HepG2 (cell line): ENCODE measurements around the gene OGG1.

ENCODE experiments used
- ZNF24 ChIP-seq: fragments of 450-650 bp; IDR thresholded peaks from 2 replicates; pipeline ENCODE4 v1.6.1; 2017; ENCODE audit warnings: antibody characterized with exemption, mild to moderate bottlenecking
- TF ChIP-seq, protein P1 (sequence below): sonication (generic); formaldehyde crosslinking; IDR thresholded peaks from 2 replicates; pipeline ENCODE4 v1.5.0; 2020; ENCODE audit warnings: mild to moderate bottlenecking, missing genetic modification reagents

DNA sequence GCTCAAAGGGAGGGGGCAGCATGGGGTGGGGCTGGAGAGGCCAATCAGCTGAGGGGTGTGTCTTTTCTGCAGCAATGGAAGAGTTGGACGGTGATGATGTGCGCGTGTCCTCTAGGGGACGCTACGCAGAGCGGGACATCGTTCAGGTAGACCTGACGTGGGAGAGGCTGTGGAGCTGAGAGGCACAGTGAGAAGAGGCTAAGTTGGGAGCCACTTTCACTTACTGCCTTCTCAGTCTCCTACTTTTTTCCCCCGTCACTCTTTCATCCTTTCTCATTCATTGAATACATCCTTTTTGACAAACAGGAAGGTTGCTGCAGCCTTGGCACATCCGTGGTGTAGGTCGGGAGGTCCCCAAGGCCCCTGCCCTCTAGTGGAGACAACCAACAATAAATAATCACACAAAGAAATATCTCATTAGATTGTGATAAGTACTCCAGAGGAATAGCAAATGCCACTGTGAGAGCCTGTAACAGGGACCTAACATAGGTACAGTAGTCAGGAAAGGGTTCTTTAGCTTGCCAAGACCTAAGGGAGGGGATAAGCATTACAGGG, 22.6 kb upstream of the OGG1 start:
- TF ChIP-seq, protein P1, sequence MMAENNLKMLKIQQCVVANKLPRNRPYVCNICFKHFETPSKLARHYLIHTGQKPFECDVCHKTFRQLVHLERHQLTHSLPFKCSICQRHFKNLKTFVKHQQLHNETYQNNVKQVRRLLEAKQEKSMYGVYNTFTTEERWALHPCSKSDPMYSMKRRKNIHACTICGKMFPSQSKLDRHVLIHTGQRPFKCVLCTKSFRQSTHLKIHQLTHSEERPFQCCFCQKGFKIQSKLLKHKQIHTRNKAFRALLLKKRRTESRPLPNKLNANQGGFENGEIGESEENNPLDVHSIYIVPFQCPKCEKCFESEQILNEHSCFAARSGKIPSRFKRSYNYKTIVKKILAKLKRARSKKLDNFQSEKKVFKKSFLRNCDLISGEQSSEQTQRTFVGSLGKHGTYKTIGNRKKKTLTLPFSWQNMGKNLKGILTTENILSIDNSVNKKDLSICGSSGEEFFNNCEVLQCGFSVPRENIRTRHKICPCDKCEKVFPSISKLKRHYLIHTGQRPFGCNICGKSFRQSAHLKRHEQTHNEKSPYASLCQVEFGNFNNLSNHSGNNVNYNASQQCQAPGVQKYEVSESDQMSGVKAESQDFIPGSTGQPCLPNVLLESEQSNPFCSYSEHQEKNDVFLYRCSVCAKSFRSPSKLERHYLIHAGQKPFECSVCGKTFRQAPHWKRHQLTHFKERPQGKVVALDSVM (CRISPR knock-in tag): no peak
- TF ChIP-seq ZNF24: no peak
